AG04450 (cell line): Measurements from ENCODE around the gene CDK5R2. TPM values are rescaled to one million over a fixed set of nuclear protein-coding genes. Genes with fewer than 3 reads are reported as not detected.

Experiments
- CTCF ChIA-PET: fragments of 300-600, 350-600 bp; formaldehyde crosslinking; extraction: SDS; loops from one replicate; lab custom pipeline; 2022; ENCODE audit warnings: antibody characterized with exemption, inconsistent platforms; lab: Charles Lee
- POLR2A ChIA-PET: fragments of 350-600 bp; formaldehyde crosslinking; extraction: SDS; loops from one replicate; lab custom pipeline; 2021; ENCODE audit warnings: antibody characterized with exemption, inconsistent platforms; lab: Yijun Ruan, JAX
- DNase-seq: peaks from one replicate; pipeline ENCODE4 v3.0.0-alpha.2; 2011; ENCODE audit warnings: low read depth, low spot score
- H3K27ac ChIP-seq: one replicate; pipeline ENCODE4 v1.5.1; 2012; ENCODE audit warnings: low read depth, low read length, control low read depth
- H3K27me3 ChIP-seq: one replicate; pipeline ENCODE4 v1.6.0; 2012; ENCODE audit warnings: low read length; ENCODE audit not compliant: control insufficient read depth, insufficient read depth
- H3K4me3 ChIP-seq: 2 replicates; pipeline ENCODE4 v1.5.1; 2011; ENCODE audit warnings: mild to moderate bottlenecking, low read depth, low read length, control low read depth
- H3K9me3 ChIP-seq: 2 replicates; pipeline ENCODE4 v1.5.1; 2012; ENCODE audit warnings: low read length; ENCODE audit not compliant: control insufficient read depth, insufficient read depth
- polyA plus RNA-seq: library from polyadenylated mRNA; depleted of rRNA; stranded (reverse); fragments of >200 nt; gene quantifications from 2 replicates; pipeline ENCODE4 v1.2.3, GENCODE V29; 2011
- TF ChIP-seq, protein P1 (sequence below): IDR thresholded peaks from 2 replicates; pipeline ENCODE4 v1.5.1; 2011; ENCODE audit warnings: low read depth, low read length, control low read depth, inconsistent platforms

The CDK5R2 gene
- polyA plus RNA-seq, 1 experiment = 0.05 TPM

GRCh38 chr2:219001100-219001576, 41.7 kb downstream of the CDK5R2 start:
- no peak overlapping the region for H3K27ac ChIP-seq
- CTCF ChIA-PET = interaction anchor here (0.6 to 1.2 kb wide), 2 partner anchors 121 to 124 kb away, joined by 3 read pairs; no protein-coding TSS in a partner anchor
- no peak for DNase-seq
- H3K4me3 ChIP-seq = no peak overlapping the region
- H3K9me3 ChIP-seq = no peaks in the 10 kb centered on the region; the same call in 1 of the 2 replicates
- TF ChIP-seq, protein P1, sequence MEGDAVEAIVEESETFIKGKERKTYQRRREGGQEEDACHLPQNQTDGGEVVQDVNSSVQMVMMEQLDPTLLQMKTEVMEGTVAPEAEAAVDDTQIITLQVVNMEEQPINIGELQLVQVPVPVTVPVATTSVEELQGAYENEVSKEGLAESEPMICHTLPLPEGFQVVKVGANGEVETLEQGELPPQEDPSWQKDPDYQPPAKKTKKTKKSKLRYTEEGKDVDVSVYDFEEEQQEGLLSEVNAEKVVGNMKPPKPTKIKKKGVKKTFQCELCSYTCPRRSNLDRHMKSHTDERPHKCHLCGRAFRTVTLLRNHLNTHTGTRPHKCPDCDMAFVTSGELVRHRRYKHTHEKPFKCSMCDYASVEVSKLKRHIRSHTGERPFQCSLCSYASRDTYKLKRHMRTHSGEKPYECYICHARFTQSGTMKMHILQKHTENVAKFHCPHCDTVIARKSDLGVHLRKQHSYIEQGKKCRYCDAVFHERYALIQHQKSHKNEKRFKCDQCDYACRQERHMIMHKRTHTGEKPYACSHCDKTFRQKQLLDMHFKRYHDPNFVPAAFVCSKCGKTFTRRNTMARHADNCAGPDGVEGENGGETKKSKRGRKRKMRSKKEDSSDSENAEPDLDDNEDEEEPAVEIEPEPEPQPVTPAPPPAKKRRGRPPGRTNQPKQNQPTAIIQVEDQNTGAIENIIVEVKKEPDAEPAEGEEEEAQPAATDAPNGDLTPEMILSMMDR = no peak
- POLR2A ChIA-PET = no interaction called here
- H3K27me3 ChIP-seq = peaks cover 77% of the 10 kb centered on the region

DNA sequence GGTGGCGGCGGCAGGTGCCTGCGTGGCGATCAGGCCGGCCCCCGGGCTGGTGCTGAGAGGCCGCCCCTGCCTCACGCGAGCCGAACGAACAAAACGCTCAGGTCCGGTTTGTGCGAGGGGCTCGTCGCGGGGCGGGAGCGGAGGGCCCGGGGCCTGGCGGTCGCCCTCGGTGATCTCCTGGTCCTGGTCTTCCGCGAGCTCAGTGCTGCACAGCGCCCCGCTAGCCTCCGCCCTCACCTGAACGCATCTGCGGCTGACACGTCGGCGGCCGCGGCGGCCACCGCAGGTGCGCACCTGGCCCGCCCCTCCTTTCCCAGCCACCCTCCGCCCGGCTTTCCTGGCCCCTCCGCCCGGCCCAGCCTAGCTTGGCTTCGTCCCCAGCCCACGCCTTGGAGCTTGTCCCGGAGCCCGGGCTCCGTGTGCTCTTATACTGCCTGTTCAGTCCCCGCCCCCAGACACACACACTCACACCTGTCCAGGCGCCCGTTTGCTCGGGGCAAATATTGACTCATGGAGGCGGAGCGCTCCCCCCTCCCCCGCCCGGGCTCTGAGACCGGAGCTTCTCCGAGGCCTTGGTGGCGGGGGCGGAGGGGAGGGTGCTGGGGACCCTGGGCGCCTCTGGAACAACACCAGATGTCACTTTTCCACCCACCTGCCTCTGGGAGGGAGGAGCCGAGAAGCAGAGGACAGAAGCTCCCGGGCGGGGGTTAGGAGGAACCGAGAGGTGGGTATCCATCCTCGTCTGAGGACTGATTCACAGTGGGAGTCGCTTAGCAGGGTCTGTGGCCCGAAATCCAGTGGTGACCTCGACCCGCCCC, 42.3 kb downstream of the CDK5R2 start:
- ChIA-PET POLR2A (no interaction called here), CTCF (interaction anchor here (0.6 to 1.2 kb wide), 3 partner anchors 120 to 142 kb away, joined by 3 read pairs; no protein-coding TSS in a partner anchor)
- no peak overlapping the region for H3K27ac ChIP-seq
- H3K4me3 ChIP-seq = no peak overlapping the region
- TF ChIP-seq, protein P1 = no peak
- DNase-seq = no peak
- H3K27me3 ChIP-seq = peaks cover 75% of the 10 kb centered on the region
- H3K9me3 ChIP-seq = no peaks in the 10 kb centered on the region; the same call in 1 of the 2 replicates

DNA sequence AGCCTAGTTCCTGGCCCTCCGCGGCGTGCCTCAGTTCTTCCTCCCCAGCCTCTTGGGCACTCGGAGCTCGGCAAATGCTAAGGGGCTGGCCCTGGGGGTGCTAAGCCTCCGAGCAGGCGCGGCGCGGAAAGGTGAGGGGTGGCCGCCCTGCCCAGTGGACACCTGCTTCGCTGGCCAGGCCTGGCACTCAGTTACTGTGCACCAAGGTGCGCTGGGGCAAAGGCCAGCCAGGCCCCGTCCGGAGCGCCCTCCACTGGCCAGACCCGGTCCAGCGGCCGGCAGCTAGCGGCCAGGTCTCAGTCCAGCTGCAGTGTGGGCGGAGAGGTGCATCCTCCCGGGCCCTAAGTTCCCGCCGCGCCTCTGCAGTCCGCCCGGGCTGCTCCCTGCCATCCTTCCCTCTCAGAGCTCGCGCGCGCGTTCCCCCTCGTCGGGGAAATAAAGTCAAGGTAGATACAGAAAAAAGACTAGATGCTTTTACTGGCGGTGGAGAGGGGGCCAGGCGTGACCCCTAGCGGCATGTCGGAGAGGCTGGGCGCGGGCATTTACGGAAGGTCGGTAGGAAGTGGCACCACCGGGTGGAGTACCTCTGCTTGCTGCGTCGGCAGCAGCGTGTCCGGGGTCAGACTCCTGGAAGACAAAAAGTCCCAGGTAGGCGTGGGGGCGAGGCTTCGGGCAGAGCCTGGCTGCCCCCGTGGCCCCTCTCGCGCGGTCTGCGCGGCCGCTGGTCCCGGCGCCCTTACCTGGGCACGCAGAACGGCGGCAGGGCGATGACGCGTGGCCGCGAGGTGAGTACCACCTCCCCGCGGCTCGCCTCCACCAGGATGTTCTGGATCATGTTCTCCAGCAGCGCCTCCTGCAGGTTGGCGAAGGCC, 43.2 kb downstream of the CDK5R2 start:
- TF ChIP-seq, protein P1 = peak; percentile 31; the same call in 1 of the 2 replicates
- no peak overlapping the region for H3K4me3 ChIP-seq
- H3K27ac ChIP-seq = no peak overlapping the region
- DNase-seq = no peak
- POLR2A ChIA-PET = no interaction called here
- CTCF ChIA-PET = interaction anchor here (0.6 to 1.2 kb wide), 2 partner anchors 126 to 141 kb away, joined by 3 read pairs; no protein-coding TSS in a partner anchor
- no peaks in the 10 kb centered on the region; the same call in 1 of the 2 replicates for H3K9me3 ChIP-seq
- H3K27me3 ChIP-seq = peaks cover 71% of the 10 kb centered on the region

- TF ChIP-seq, protein P1 = no peak
- DNase-seq = no peak
- Histone ChIP-seq H3K9me3 (no peaks in the 10 kb centered on the region; the same call in 1 of the 2 replicates), H3K4me3 (no peak overlapping the region), H3K27me3 (peaks cover 68% of the 10 kb centered on the region), H3K27ac (no peak overlapping the region)
- ChIA-PET CTCF (interaction anchor here (0.5 to 1.2 kb wide), 2 partner anchors 8 to 10 kb away, joined by 3 to 5 read pairs; no protein-coding TSS in a partner anchor), POLR2A (no interaction called here)
Observed at GRCh38 chr2:219003267-219003634, 43.8 kb downstream of the CDK5R2 start.
